Measurements from ENCODE around the gene PRR13. TPM values are rescaled to one million over a fixed set of nuclear protein-coding genes. Genes with fewer than 3 reads are reported as not detected.

The PRR13 gene
- total and polyA plus RNA-seq, 9 of the 15 experiments (the other 6 are each of a cell fraction or from before 2014, with no cell fraction given) = 117 to 835 (median 285) TPM

- TF ChIP-seq L3MBTL2 (IDR thresholded peaks at IDR 0.05) (no peak), SMARCB1 (IDR thresholded peaks at IDR 0.05; ENCODE audit: insufficient read length, low read depth) (no peak), MED1 (CRISPR knock-in tag; IDR thresholded peaks at IDR 0.05; ENCODE audit: borderline replicate concordance) (no peak), ZBTB12 (CRISPR knock-in tag; IDR thresholded peaks at IDR 0.05) (no peak), POLR2G (IDR thresholded peaks at IDR 0.05; ENCODE audit: low read depth, low read length) (no peak), RNF2 (IDR thresholded peaks at IDR 0.05) (peak; percentile 78; the same call in 1 of the 2 replicates), VEZF1 (CRISPR knock-in tag; IDR thresholded peaks at IDR 0.05) (peak; percentile 75), HDAC8 (tag; IDR thresholded peaks at IDR 0.05) (no peak), USF2 (CRISPR knock-in tag; IDR thresholded peaks at IDR 0.05) (no peak; the same call in 1 of the 2 replicates), KLF10 (CRISPR knock-in tag; IDR thresholded peaks at IDR 0.05) (no peak), DNMT1 (IDR thresholded peaks at IDR 0.05) (no peak), FOXA1 (IDR thresholded peaks at IDR 0.05; ENCODE audit: borderline replicate concordance) (no peak), TCF3 (CRISPR knock-in tag; IDR thresholded peaks at IDR 0.05) (no peak), BRF1 (IDR thresholded peaks at IDR 0.05; ENCODE audit: borderline replicate concordance, extremely low read depth, insufficient read length) (no peak), ZFP1 (CRISPR knock-in tag; IDR thresholded peaks at IDR 0.05) (no peak), ZBED1 (IDR thresholded peaks at IDR 0.05) (no peak), E2F3 (CRISPR knock-in tag; IDR thresholded peaks at IDR 0.05) (no peak), DMBX1 (CRISPR knock-in tag; IDR thresholded peaks at IDR 0.05; ENCODE audit: borderline replicate concordance) (no peak)
- TF ChIP-seq, protein P1, sequence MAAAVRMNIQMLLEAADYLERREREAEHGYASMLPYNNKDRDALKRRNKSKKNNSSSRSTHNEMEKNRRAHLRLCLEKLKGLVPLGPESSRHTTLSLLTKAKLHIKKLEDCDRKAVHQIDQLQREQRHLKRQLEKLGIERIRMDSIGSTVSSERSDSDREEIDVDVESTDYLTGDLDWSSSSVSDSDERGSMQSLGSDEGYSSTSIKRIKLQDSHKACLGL (CRISPR knock-in tag; IDR thresholded peaks at IDR 0.05; ENCODE audit: borderline replicate concordance, poor library complexity, severe bottlenecking) = no peak
- TF ChIP-seq, protein P2, sequence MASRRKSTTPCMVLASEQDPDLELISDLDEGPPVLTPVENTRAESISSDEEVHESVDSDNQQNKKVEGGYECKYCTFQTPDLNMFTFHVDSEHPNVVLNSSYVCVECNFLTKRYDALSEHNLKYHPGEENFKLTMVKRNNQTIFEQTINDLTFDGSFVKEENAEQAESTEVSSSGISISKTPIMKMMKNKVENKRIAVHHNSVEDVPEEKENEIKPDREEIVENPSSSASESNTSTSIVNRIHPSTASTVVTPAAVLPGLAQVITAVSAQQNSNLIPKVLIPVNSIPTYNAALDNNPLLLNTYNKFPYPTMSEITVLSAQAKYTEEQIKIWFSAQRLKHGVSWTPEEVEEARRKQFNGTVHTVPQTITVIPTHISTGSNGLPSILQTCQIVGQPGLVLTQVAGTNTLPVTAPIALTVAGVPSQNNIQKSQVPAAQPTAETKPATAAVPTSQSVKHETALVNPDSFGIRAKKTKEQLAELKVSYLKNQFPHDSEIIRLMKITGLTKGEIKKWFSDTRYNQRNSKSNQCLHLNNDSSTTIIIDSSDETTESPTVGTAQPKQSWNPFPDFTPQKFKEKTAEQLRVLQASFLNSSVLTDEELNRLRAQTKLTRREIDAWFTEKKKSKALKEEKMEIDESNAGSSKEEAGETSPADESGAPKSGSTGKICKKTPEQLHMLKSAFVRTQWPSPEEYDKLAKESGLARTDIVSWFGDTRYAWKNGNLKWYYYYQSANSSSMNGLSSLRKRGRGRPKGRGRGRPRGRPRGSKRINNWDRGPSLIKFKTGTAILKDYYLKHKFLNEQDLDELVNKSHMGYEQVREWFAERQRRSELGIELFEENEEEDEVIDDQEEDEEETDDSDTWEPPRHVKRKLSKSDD (conservative IDR thresholded peaks at IDR 0.05; ENCODE audit: low read length) = no peak
- TF ChIP-seq, protein P3, sequence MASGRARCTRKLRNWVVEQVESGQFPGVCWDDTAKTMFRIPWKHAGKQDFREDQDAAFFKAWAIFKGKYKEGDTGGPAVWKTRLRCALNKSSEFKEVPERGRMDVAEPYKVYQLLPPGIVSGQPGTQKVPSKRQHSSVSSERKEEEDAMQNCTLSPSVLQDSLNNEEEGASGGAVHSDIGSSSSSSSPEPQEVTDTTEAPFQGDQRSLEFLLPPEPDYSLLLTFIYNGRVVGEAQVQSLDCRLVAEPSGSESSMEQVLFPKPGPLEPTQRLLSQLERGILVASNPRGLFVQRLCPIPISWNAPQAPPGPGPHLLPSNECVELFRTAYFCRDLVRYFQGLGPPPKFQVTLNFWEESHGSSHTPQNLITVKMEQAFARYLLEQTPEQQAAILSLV (tag; IDR thresholded peaks at IDR 0.05) = no peak
These were observed 16.7 kb upstream of the PRR13 start (continued) for GRCh38 chr12:53424626-53425514.

All from K562 (cell line).